ENCODE measurements around the gene CERK.

CERK gene

DNA sequence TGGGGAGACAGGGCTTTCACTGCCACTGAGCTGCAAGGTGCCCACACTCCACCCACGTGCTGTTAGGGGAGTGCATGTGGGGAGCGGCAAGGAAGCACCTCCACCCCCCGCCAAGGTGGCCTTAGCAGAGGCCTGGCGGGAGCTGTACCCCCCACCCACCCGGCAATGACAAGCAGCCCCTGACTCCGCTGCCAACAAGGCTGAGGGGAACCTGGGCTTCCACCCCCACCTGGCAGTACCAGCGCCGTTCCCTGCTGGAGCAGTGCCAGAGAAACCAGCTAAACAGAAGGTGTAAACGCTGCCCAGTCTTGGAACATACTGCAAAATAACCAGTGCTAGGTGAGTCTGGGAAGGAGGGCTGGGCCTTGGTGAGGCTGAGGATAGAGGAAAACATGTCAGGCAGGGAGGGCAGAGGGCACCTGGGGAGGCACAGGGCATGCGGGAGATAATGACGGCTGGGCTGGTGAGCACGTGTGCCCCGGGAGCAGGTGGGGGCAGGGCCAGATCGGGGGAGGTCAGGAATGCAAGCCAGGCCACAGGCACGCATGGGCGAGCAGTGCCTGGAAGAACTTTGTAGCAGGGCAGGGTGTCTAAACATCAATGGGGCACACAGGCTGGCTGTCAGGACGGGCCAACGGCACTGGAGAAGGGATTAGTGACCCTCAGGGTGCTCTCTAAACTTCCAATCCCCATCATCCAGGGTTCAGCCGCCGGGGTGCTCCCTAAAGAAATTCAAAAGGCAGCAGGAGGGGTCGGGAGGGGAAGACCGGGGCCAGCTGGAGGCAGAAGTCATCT is 6.6 kb downstream of the CERK start:
- no peak for DNase-seq (ENCODE audit: low spot score)

DNA sequence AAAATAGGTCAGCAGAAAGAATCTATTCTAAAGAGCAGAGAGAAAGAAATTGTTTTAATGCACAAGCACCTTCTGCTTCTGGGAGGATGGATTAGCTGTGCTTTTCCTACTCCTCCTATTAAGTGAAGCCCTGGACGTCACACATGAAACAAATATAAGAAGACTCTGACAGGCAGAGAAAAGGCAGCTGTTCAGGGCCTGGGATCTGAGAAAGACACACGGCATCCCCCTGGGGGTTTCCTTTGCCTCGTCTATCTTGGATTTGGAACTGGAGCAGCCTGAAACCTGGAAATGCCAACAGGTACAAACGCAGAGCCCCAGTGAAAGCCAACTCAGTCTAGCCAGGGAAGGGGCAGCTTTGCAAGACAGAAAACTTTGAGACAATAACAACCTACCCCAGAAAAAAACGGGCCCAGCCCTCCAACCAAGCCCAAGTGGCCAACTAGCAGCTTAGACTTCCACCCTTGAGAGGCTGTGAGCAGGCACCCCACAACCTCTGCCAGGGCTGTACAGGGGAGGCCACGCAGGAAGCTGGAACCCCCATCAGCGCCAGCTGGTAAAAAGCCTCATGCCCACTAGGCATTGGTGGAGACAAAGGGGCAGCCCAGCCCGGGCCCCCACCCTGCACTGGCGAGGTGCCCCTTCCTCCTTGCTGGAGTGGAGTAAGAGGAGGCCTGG is 7.3 kb downstream of the CERK start:
- DNase-seq (ENCODE audit: low spot score), result no peak

DNA sequence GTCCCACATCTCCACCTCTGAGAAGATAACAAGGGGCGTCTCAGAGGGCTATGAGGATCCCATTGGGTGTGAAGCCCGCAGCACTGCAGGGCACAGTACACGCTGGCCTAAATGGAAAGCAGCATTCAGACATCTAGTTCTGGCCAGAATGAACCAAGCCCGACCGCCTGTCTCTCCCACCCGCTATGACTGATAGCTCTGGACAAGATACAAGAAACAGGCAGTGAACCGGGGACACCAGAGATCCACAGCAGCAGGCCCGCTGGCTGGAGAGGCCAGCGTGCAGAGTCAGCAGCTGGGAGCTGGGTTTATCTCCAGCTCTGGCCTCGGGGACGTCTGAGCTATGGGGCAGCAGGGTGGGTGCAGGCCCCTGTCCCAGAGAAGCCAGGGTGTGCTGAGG is 9.6 kb downstream of the CERK start:
- DNase-seq (ENCODE audit: low spot score), result no peak

DNA sequence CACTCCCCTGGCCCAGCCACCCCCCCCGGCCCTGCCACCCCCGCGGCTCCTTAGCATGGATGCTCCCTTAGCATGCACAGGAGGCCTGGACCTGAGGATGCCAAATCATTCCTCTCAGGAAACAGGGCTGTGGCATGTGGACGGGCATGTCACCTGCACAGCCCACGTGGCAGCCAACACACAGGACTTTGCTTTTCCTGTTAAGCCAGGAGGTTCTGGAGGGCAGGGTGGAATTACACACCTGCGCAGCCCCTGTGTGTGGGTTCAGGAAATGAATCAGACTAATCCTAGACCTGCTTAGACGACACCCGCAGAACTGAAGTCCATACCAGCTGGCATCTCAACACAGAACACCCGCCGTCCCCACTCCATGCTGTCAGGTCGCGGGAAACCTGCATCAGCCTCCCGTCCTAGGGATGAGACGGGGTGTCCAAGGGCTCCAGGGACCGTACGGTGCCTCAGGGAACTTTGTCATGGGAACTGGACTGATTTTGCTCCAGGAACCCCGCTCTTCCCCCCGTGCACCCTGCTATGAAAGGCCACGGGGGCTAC is 10.2 kb downstream of the CERK start:
- no peak for DNase-seq (ENCODE audit: low spot score)

DNA sequence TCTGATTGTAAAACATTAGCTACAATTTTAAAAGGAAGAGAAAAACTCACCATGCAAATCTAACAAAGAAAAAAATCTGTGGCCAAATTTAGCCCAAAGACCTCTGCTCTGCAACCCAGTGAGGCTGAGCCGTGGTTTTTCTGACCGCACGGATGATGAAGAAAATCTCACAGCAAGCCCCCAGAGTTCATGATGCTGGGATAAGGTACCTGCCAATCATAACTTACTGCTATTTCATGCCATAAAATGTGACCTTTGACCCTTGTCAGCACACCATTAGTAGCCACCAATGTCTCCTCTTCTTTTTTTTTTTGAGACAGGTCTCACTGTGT is 11.1 kb downstream of the CERK start:
- no peak for DNase-seq (ENCODE audit: low spot score)

DNA sequence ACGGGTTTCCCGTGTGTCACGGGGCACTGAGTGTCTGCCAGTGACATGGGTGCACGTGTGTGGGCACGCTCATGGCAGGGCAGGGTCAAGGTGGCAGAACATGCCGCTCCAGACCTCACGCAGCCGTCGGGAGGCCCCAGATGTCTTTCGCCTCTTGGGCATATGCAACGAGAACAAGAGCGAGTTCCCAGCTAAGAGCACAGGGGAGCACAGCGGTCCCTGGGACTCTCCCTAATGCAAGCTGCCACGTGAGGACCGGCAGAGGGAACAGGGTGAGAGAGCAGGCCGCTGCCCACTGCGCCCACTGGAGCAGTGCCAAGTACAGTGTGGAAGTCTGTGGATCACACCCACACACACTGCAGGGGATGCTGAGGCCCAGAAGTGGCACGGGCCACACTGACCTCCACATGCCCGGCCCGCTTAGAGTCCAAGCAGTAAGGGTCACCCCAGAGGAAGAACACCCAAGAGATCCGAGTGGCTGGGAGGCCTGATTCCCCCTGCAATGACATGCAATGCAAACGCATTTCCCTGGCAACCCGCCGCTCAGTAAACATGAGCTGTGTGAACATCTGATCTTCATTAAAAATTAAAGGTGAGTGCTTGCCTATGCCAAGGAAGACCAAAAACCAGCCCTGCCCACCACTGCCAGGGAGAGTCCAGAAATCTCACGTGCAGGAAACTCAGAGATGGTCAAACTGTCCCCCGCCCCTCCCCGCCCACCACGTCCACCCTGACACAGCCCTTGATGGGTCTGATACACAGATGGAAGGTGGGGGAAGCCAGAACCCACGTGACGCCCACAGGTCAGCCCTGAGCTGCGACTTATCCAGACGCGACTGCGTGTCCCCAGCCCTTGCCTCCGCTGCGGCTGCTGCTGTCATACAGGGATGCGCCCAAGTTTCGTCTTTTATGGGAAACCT is 11.7 kb downstream of the CERK start:
- no peak for DNase-seq (ENCODE audit: low spot score)

DNA sequence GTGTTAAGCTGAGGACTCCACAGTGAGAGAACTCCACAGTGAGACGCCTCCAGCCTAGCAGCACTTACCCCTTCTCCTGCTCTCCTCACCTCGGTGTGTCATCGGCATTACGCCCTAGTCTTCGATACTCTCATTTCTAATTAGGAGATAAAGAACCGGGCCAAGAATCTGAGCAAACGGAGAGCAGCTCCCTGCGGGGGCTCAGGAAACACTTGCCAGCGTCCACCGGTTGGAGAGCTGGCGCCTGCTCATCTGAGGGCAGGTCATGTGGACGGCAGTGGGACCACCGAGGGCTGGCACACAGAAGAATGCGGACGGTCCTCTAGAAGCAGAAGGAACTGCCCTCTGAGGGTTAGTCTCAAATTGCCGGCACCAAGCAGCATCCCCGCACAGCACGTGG is 13.0 kb downstream of the CERK start:
- DNase-seq (ENCODE audit: low spot score), result no peak

DNA sequence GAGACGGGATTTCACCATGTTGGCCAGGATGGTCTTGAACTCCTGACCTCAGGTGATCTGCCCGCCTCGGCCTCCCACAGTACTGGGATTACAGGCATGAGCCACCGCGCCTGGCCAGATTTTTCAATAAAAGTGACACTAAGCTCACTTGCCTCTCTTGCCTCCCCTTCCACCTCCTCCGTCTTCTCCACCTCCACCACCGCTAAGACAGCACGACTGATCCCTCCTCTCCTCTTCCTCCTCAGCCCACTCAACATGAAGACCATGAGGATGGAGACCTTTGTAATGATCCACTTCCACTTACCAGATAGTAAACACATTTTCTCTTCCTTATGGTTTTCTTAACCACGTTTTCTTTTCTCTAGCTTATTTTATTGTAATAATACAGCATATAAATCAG is 14.2 kb downstream of the CERK start:
- no peak for DNase-seq (ENCODE audit: low spot score)

DNA sequence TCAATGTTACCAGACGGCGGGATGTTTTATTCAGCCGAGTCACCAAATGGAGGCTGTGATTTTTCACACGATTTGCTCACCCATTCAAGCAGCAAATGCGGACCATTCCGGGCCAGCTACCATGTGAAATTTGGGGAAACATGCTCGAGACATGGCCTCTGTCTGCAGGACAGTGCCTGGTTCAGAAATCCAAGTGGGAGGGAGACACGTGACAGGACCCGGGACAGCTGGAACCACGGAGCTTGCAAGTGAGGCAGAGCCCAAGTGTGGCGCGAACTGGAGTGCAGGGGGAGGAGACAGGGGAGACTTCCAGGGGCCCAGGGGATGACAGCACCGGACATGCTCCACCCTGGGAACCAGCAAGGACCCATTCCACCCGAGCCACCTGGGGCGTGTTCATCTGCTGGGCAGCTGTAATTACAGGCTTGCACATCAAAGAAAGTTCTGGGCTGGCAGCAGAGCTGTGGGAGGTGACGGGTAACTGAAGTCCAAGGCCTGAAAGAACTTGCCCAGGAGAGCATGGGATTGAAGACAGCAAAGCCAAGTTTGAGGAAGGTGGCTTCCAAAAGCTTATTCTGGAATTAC is 16.5 kb downstream of the CERK start:
- no peak for DNase-seq (ENCODE audit: low spot score)

DNA sequence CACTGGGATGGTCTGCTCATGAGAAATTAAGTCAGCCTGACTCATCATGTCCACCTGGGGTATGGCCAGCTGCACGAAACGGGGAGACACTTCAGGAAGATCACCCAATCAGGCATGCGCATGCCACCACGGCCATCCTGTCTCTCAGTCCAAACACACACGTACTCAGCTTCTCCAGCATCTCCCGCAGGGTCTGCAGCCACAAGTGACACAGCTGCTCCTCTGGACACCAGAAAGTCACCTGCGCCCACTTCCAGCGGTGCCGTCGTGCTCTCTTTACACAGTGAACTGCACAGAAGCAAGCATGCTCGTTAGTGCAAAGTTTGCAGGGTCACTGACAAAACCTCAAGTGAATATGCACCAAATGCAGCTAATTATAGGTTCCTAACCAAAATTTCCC is 18.1 kb downstream of the CERK start:
- DNase-seq (ENCODE audit: low spot score), result no peak

DNA sequence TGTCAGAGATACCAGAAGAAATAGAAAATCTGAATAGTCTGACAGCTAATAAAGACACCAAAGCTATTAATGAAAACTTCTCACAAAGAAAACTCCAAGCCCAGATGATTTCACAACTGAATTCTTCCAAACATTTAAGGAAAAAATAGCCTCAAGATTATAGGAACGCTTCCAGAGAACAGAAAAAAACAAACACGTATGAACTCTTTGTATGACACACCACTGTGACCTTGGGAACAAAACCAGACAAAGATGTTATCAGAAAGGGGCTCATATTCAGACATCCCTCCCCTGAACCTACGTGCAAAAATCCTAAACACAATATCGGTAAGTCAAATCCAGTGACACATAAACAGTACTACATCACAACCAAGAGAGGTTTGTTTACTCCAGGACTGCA is 23.5 kb downstream of the CERK start:
- DNase-seq (ENCODE audit: low spot score), result no peak

DNA sequence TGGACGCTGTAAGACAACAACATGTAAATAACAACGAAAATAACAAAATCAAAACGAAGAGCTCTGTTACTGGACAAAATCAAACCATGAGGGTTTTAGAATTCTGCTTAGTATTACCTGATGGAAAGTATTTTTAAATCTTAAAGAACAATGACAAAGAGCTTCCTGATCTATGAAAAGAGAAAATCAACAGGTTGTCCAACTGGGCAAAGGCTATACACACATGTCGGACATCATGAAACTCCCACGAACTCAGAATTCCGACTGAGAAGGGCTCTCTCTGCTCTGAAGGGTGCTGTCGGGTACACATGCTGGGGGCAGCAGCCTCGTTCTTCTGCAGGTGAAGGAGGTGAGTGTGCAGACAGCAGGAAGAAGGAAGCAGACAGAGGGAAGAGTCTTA is 25.8 kb downstream of the CERK start:
- no peak for DNase-seq (ENCODE audit: low spot score)

DNA sequence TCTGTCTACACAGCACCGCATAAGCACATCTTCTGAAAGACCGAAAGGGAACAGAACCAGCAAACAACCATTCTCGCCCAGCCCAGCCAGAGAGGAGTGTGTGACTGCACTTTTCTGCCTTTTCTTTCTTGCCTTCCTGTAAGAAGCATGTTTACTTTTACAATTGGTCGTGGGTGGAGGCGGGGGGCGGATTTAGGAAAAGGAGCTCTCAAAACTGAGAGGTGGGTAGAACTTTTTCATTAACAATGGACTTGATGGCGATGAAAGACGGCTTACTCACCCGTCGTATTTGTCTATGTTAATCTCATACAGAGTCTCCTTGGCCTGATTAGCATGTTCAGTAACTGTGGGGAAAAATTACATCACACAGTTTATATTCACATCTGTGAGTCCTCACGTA is 27.2 kb downstream of the CERK start:
- DNase-seq (ENCODE audit: low spot score), result no peak

DNA sequence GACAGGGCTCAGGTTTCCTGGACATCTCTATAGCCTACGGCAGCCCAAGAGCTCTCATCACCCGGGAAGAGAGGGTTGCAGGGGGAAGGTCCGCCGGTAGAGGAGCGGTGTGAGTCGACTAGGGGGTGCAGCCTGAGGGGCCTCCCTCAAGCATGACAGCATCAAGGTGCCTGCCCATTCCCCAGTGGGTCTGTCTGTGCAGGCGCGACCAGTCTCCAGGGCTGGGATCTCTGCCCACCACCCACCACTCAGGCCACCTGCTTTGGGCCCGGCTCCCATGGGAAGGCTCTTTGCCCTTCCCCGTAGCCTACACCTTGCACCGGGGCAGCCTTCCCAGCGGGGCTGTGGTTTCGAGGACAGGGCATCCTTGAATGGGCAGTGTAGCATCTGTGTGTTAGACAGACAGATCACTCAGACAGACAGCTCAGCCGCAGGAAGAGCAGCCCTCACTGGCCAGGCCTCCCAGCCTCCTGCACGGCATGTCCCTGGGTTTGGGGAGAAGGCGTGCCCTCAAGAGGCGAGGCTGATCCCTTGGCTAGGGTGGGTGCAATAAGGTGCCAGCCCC is 29.2 kb downstream of the CERK start:
- DNase-seq (ENCODE audit: low spot score), result no peak

DNA sequence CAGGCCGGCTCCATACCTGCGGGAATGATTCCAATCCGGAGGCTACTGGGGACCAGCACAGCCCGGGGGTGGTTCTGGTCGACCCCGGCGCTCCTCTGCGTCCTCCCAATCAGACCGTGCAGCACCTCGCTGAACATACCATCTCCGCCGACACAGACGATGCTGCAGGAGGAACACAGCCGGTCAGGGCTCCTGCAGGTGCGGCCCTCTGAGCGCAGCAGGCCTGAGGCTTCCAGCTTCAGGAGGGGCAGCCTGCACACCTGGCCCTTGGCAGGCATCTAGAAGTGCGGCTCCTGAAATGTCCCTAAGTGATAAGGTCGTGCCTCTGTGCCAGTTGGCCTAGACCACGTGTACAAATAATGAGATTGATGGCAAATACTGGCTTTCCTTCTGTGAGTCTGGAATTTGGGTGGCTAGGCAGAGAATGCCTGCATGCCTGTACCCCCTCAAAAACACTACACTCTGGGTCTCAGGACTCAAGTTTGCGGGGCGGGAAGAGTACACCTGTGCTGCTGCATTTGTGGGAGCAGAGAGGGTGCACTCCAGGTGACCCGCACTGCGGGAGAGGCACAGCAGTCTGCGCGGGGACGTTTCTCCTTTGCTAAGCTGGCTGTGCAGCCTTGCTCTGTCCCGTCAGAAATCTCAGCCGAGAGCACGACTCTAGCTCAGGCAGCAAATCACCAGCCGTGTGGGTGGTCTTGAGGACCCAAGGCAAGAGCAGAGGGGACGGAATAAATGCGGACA is 30.1 kb downstream of the CERK start:
- no peak for DNase-seq (ENCODE audit: low spot score)

DNA sequence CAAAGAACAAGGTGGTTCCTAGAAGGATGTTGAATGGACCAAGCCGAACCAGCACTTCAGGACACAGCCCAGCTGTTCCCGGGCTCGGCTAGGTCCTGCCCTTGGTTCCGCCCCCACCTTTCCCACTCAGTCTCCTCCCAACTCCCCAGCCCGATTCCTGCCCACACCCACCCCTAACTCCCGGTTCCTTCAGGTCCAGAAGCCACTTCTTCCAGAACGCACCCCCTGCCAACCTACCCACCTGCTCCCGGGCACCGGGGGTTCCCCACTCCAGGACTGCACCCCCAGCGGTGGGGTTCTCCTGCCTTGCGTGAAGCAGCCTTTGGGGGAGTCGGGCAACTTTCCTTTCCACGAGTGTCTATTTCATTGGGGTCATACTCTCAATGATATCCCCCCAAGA is 30.7 kb downstream of the CERK start:
- no peak for DNase-seq (ENCODE audit: low spot score)

DNA sequence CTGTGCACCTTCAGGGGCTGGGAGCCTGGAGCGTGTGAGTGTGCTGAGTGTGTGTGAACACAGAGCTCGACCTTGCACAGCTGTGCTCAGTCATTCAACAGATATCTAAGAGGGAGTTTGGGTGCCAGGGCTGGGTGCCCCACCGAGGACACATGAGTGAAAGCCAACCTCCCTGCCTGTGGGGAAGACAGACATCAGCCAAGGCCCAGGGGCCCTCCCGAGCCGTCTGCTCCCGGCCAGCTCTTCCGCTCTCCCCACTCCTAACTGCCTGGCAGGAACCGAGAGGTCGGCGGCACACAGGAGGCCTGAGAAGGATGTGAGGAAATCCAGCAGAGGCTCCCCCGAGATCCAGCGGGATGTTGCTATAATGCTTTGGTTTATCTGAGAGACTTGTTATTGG is 32.0 kb downstream of the CERK start:
- DNase-seq (ENCODE audit: low spot score), result no peak

DNA sequence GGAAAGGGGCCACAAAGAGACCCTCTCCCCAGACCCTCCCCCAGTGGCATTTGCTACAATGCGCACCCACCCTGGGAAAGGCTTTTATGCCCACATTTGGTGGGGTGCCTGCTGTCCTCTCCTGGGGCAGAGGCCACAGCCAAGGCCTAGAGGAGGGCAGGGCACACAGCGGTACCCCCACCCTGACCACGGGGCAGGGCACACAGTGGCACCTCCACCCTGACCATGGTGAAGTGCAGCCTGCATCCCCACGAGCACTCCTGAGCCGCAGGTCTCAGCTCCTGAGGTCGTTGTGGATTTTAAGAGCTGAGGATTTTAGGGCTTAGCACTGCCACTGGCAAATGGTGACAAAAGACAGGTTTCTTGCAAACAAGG is 34.1 kb downstream of the CERK start:
- no peak for DNase-seq (ENCODE audit: low spot score)

DNA sequence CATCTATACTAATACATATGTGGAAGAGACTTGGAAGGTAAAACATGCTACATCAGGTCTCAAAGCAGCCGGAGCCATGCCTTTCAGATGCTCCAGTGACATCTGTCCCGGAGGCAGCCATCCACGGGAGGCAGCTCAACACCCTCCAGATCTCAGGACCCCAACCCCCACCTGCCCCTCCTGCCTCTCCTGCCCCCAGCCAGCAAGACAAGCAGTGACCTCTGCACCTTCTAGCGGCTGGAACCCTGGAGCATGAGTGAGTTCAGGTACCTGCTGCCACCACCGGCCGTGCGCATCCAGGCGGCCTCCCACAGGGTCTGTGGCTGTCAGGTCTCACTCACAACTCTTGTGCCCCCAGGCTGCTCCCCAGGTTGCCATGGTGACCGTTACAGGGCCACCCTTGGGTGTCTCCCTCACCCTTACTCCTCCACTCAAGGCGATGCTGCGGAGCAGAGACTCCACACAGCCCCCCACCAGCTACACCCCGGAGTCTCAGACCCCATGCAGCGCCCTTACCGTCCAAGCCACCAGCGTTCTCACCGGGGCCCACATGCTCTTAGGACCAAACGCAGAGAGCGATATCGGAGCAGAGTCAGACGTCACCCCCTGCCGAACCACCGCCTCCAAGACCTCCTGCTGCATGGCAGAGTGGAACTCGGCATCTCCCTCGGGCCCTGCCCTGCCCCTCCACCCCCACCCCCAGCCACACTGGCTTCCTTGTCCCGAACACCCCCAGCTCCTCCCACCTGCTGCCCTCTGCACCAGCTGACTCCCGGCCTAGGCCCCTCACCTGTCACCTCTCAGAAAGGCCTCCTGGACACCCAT is 34.7 kb downstream of the CERK start:
- no peak for DNase-seq (ENCODE audit: low spot score)

DNA sequence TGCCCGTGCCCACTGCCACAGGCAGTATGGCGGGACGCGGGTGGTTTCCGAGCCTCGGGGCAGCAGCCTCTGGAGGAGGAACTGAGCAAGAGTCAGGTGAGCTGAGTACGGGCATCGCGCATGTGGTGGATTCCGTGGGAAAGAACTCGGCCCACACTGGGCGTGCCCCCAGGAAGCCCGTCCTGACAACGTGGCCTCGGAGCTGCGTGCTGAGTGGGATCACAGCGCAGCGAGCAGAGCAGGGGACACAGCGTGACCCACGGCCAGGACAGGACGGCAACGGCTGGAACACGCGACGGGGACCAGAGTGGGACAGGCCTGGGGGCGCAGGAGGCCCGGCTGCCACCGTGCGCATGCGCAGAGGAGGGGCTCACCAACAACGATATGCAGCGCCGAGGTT is 36.8 kb downstream of the CERK start:
- no peak for DNase-seq (ENCODE audit: low spot score)
